Peyer's patch (tissue), 4 donors: ENCODE results near the gene PAK4. TPM values are rescaled to one million over a fixed set of nuclear protein-coding genes. Genes with fewer than 3 reads are reported as not detected.
"Not testable (repeated sequence)": the region's sequence is repeated elsewhere in the genome, so short reads cannot be mapped to it uniquely, and the experiment has no call there.

Experiments used
- DNase-seq, 3 donors: peaks; one replicate each; pipeline ENCODE4 v3.0.0-alpha.2; 2017 to 2019
- H3K27ac ChIP-seq, 4 donors: fragments of 200-600 bp; sonication (generic); one replicate each; pipeline ENCODE4 v1.5.1; 2016 to 2019
- H3K27me3 ChIP-seq, 2 donors: fragments of 200-600 bp; sonication (generic); one replicate each; pipeline ENCODE4 v1.5.1; 2019
- H3K36me3 ChIP-seq, 3 donors: fragments of 200-600 bp; sonication (generic); one replicate each; pipeline ENCODE4 v1.5.1; 2016 to 2019
- H3K4me1 ChIP-seq, 4 donors: fragments of 200-600 bp; sonication (generic); one replicate each; pipeline ENCODE4 v1.5.1; 2016 to 2019
- H3K4me3 ChIP-seq, 4 donors: fragments of 200-600 bp; sonication (generic); 1 replicate in 3 of 4; 2 replicates in 1 of 4; pipeline ENCODE4 v1.5.1; 2016 to 2019; ENCODE audit warnings: mild to moderate bottlenecking in 1 of 4
- H3K9me3 ChIP-seq, 4 donors: fragments of 200-600 bp; sonication (generic); one replicate each; pipeline ENCODE4 v1.5.1; 2016 to 2019; ENCODE audit warnings: mild to moderate bottlenecking in 1 of 4
- POLR2A ChIP-seq, 2 donors: fragments of 450-650 bp; IDR thresholded peaks; one replicate each; pipeline ENCODE4 v1.5.1; 2017; ENCODE audit warnings: antibody characterized with exemption in 2 of 2, mild to moderate bottlenecking in 2 of 2, moderate library complexity in 2 of 2
- total RNA-seq, 4 donors: library from RNA; depleted of rRNA; stranded (reverse); fragments of >200 nt; gene quantifications; one replicate each; pipeline ENCODE4 v1.1.0, GENCODE V29; 2016
- TF ChIP-seq, protein P1 (sequence below), 6 experiments: fragments of 450-650 bp in 4 of 6; fragments of 200-600 bp in 2 of 6; sonication (generic) in 1 of 6; IDR thresholded peaks; one replicate each; pipeline ENCODE4 v1.5.1; 2017 to 2019; ENCODE audit warnings: antibody characterized with exemption in 6 of 6, mild to moderate bottlenecking in 3 of 6, moderate library complexity in 1 of 6

Gene PAK4
- total RNA-seq, 4 donors from 2014 or later, result 24.8 to 73.0 (median 45.7) TPM

DNA sequence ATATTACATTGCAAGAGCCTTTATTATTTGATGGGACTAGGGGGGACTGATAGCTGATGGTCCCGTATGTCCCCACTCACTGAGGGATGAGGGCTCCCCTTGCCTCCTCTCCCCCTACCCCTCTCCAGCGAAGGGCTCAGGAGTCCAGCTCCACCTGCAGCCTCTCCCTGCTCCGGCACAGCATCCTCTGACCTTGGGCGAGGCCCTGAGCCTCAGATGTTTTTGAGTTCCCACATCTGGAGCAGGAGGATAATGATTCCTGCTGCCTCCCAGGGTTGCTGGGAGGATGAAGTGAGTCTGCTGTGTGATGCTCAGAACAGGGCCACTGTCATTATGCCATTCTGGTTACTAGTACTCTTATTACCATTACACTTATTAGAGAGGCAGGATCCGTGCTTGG lies 15.0 kb downstream of the PAK4 start:
- H3K9me3 ChIP-seq, result no peaks in the 10 kb centered on the region
- no peaks in the 10 kb centered on the region for H3K36me3 ChIP-seq
- TF ChIP-seq POLR2A (IDR thresholded peaks at IDR 0.05), result no peak
- TF ChIP-seq, protein P1, sequence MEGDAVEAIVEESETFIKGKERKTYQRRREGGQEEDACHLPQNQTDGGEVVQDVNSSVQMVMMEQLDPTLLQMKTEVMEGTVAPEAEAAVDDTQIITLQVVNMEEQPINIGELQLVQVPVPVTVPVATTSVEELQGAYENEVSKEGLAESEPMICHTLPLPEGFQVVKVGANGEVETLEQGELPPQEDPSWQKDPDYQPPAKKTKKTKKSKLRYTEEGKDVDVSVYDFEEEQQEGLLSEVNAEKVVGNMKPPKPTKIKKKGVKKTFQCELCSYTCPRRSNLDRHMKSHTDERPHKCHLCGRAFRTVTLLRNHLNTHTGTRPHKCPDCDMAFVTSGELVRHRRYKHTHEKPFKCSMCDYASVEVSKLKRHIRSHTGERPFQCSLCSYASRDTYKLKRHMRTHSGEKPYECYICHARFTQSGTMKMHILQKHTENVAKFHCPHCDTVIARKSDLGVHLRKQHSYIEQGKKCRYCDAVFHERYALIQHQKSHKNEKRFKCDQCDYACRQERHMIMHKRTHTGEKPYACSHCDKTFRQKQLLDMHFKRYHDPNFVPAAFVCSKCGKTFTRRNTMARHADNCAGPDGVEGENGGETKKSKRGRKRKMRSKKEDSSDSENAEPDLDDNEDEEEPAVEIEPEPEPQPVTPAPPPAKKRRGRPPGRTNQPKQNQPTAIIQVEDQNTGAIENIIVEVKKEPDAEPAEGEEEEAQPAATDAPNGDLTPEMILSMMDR (IDR thresholded peaks at IDR 0.05), result no peak
- DNase-seq, result no peak
- no peaks in the 10 kb centered on the region for H3K27me3 ChIP-seq
- peak overlapping the region in 1 of 4 donors; percentile 53 for H3K27ac ChIP-seq
- H3K4me1 ChIP-seq, result peaks cover 0 to 72% (median 5%) of the 10 kb centered on the region in 4 donors
- no peak overlapping the region for H3K4me3 ChIP-seq

DNA sequence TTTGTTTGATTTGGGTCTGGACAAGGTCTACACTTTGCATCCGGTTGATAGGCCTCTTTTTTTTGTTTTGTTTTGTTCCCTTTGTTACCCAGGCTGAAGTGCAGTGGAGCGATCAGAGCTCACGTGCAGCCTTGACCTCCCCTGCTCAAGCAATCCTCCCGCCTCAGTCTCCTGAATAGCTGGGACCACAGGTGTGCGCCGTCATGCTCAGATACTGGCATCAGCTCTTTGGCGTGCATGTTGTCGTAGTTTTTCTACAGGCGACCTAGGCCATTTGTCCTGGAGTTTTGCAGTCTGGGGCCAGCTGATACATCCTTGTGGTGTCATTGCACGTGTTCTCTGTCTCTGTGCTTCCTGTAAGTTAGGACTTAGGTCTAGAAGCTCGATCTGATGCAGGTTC lies 16.3 kb downstream of the PAK4 start:
- Histone ChIP-seq H3K36me3 (no peaks in the 10 kb centered on the region), H3K27me3 (no peaks in the 10 kb centered on the region), H3K4me1 (peaks cover 0 to 73% (median 2%) of the 10 kb centered on the region in 4 donors), H3K9me3 (no peaks in the 10 kb centered on the region), H3K27ac (no peak overlapping the region), H3K4me3 (no peak overlapping the region)
- no peak for DNase-seq
- no peak for TF ChIP-seq POLR2A (IDR thresholded peaks at IDR 0.05)
- TF ChIP-seq, protein P1 (IDR thresholded peaks at IDR 0.05), result no peak

DNA sequence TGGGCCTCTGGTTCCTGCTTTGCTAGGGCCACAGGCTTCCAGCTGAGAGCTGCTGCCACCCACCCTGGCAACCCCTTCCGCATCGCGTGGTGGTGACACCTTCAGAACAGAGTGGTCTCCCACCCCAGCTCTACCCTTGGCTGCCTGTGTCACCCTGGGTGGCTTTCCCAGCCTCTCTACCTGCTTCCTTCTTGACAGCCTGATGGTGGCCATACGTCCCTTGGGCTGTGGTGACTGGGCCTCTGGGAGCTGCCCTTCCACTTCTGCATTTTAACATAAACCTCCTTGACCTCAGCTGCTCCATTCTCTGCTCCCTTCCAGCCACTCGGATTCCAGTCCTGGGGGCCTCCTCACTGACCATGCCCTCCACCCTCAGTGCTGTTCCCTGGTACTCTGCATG lies 17.0 kb downstream of the PAK4 start:
- TF ChIP-seq, protein P1 (IDR thresholded peaks at IDR 0.05), result no peak
- TF ChIP-seq POLR2A (IDR thresholded peaks at IDR 0.05), result no peak
- DNase-seq, result peak in 1 of 3 donors; percentile 48
- H3K4me3 ChIP-seq, result no peak overlapping the region
- H3K36me3 ChIP-seq, result no peaks in the 10 kb centered on the region
- H3K9me3 ChIP-seq, result no peaks in the 10 kb centered on the region
- no peak overlapping the region for H3K27ac ChIP-seq
- no peaks in the 10 kb centered on the region for H3K27me3 ChIP-seq
- H3K4me1 ChIP-seq, result peaks cover 0 to 68% (median 2%) of the 10 kb centered on the region in 4 donors

DNA sequence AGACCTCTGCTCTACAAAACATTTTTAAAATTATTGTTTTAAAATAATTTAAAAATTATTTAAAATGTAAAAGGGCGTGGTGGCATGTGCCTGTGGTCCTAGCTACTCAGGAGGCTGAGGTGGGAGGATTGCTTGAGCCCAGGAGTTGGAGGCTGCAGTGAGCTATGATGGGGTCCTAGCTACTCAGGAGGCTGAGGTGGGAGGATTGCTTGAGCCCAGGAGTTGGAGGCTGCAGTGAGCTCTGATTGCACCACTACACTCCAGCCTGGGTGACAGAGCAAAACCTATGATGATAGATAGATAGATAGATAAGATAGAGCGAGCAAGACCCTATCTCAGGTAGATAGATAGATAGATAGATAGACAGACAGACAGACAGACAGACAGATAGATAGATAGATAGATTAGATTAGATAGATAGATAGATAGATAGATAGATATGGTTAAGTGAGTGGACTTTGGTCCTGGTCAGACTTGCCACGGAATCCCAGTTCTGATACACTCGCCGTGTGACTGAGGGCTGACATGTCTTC lies 18.2 kb downstream of the PAK4 start:
- Histone ChIP-seq H3K4me1 (peaks cover 0 to 61% (median 2%) of the 10 kb centered on the region in 4 donors), H3K4me3 (peak overlapping the region in 2 of 4 donors; percentile 8 to 21), H3K27ac (peak overlapping the region in 2 of 4 donors; percentile 69 to 71)
- H3K27me3 ChIP-seq, DNase-seq, H3K9me3 ChIP-seq, H3K36me3 ChIP-seq: not testable (repeated sequence)

DNA sequence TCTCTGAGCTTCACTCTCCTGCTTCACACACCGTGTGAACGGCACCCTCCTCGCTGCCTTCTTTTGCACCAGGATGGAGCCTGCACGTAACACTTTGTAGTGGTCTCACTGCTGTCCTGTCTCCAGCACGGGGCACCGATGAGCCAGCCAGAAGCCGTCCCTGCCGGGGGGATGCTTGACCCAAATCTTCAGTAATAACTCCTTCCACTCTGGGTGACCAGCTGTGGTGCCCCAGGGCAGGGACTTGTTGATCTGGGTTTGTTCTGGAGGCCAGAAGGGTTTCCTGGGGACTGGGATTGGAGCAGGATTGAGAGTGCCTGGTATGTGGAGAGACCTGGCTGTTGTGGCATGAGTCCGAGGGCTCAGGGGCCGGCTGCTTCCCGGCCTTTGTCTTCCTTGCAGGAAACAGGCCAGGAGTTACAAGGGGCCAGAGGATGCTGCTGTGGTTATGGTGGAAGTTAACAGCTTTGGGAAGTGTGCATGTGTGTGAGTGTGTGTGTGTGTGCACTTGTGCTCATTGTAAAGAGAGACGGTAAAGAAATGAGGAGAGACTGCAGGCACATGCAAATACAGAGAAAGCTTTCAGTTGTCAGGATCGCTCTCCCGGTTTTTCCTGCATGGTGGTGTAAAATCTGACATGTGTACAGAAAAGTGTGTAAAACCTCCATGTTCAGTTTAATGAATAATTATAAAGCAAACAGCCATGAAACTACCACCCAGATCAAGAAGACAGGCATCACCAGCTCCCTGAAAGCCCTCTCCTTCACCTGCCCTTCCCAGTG lies 18.9 kb downstream of the PAK4 start:
- H3K27ac ChIP-seq, result peak overlapping the region in 3 of 4 donors; percentile 12 to 71 (median 69)
- H3K4me1 ChIP-seq, result peaks cover 0 to 54% (median 2%) of the 10 kb centered on the region in 4 donors
- H3K4me3 ChIP-seq, result peak overlapping the region in 2 of 4 donors; percentile 8 to 21
- no peaks in the 10 kb centered on the region for H3K9me3 ChIP-seq
- DNase-seq, result peak in 1 of 3 donors; percentile 46
- no peaks in the 10 kb centered on the region for H3K27me3 ChIP-seq
- TF ChIP-seq POLR2A (IDR thresholded peaks at IDR 0.05), result no peak
- TF ChIP-seq, protein P1 (IDR thresholded peaks at IDR 0.05), result no peak
- H3K36me3 ChIP-seq, result peaks cover 0 to 4% (median 0%) of the 10 kb centered on the region in 3 donors
